Endothelial cell of umbilical vein (primary cell): ENCODE measurements around the gene MYH14. TPM values are rescaled to one million over a fixed set of nuclear protein-coding genes. Genes with fewer than 3 reads are reported as not detected.

ENCODE experiments used
- BruUV-seq: library from RNA; stranded (reverse); fragments of 400-500 nt; replicated peaks from 2 replicates; lab custom pipeline; 2021; lab: Mats Ljungman, UMichigan
- CTCF ChIA-PET: fragments of 300-600, 350-600 bp; sonication (Branson Sonifier 250); formaldehyde crosslinking; loops from one replicate; lab custom pipeline; 2021; ENCODE audit warnings: antibody characterized with exemption, inconsistent platforms; lab: Charles Lee
- POLR2A ChIA-PET: fragments of 300-600, 350-600 bp; sonication (Branson Sonifier 250); formaldehyde crosslinking; loops from one replicate; lab custom pipeline; 2021; ENCODE audit warnings: antibody characterized with exemption, inconsistent platforms; lab: Charles Lee
- DNase-seq: peaks from one replicate; pipeline ENCODE4 v3.0.0-alpha.2; 2011; ENCODE audit warnings: low read depth, low spot score
- FAIRE-seq: peaks from 2 replicates; lab custom pipeline; 2011; peaks lifted over from hg19 to GRCh38; lab: Jason Lieb, UNC
- H2AFZ ChIP-seq: 2 replicates; pipeline ENCODE4 v1.6.0; 2012; ENCODE audit warnings: low read depth, low read length, control low read depth, inconsistent platforms
- H3K27ac ChIP-seq: 2 replicates; pipeline ENCODE4 v1.5.1; 2011; ENCODE audit warnings: low read depth, mild to moderate bottlenecking, control low read depth, low read length, moderate library complexity; ENCODE audit not compliant: insufficient read depth
- H3K27me3 ChIP-seq, 2 experiments: 2 replicates each; pipeline versions ENCODE4 v1.6.0 to v1.6.1; 2011; ENCODE audit warnings: low read length in 2 of 2, mixed read lengths in 1 of 2; ENCODE audit not compliant: control insufficient read depth in 2 of 2, insufficient read depth in 2 of 2
- H3K36me3 ChIP-seq, 2 experiments: 2 replicates in 1 of 2; 3 replicates in 1 of 2; pipeline ENCODE4 v1.5.1; 2011; ENCODE audit warnings: low read length in 2 of 2, mild to moderate bottlenecking in 1 of 2, moderate library complexity in 1 of 2; ENCODE audit not compliant: control insufficient read depth in 2 of 2, insufficient read depth in 2 of 2; ENCODE audit errors: extremely low read depth in 1 of 2
- H3K4me1 ChIP-seq: 3 replicates; pipeline ENCODE4 v1.5.1; 2011; ENCODE audit warnings: mild to moderate bottlenecking, low read length; ENCODE audit not compliant: control insufficient read depth, insufficient read depth; ENCODE audit errors: extremely low read depth
- H3K4me2 ChIP-seq: 2 replicates; pipeline ENCODE4 v1.6.1; 2011; ENCODE audit warnings: low read length, control low read depth, mixed read lengths; ENCODE audit not compliant: insufficient read depth
- H3K4me3 ChIP-seq, 3 experiments: fragments of 200-600 bp in 1 of 3; sonication (generic), shearing (Covaris generic) in 1 of 3; replicated peaks in 1 of 3; 2 replicates each; pipeline ENCODE4 v1.5.1; 2011 to 2016; ENCODE audit warnings: control low read depth in 3 of 3, low read length in 3 of 3, mild to moderate bottlenecking in 2 of 3, inconsistent platforms in 1 of 3, low read depth in 1 of 3, moderate library complexity in 1 of 3; ENCODE audit not compliant: insufficient read depth in 1 of 3
- H3K79me2 ChIP-seq: 2 replicates; pipeline ENCODE4 v1.6.0; 2012; ENCODE audit warnings: low read length, inconsistent platforms; ENCODE audit not compliant: control insufficient read depth, insufficient read depth
- H3K9ac ChIP-seq: replicated peaks from 2 replicates; pipeline ENCODE3; 2011; ENCODE audit warnings: low read length, control low read depth; ENCODE audit not compliant: insufficient read depth; ENCODE audit errors: extremely low read depth
- H3K9me1 ChIP-seq: replicated peaks from 3 replicates; pipeline ENCODE4 v1.6.0; 2011; ENCODE audit warnings: mild to moderate bottlenecking, low read length; ENCODE audit not compliant: control insufficient read depth, insufficient read depth; ENCODE audit errors: extremely low read depth
- H3K9me3 ChIP-seq: replicated peaks from 2 replicates; pipeline ENCODE4 v1.5.1; 2012; ENCODE audit warnings: low read length, inconsistent platforms; ENCODE audit not compliant: control insufficient read depth, insufficient read depth
- H4K20me1 ChIP-seq: replicated peaks from 2 replicates; pipeline ENCODE3; 2011; ENCODE audit warnings: mild to moderate bottlenecking, low read length; ENCODE audit not compliant: control insufficient read depth, insufficient read depth; ENCODE audit errors: extremely low read depth
- CTCF ChIP-seq, 2 donors: IDR thresholded peaks; 1 replicate in 1 of 2; 2 replicates in 1 of 2; pipeline ENCODE4 v1.5.1; 2011; ENCODE audit warnings: low read length in 2 of 2, mild to moderate bottlenecking in 2 of 2, moderate library complexity in 2 of 2, control low read depth in 1 of 2, inconsistent platforms in 1 of 2, low read depth in 1 of 2; ENCODE audit not compliant: insufficient read depth in 1 of 2; ENCODE audit errors: extremely low read depth in 1 of 2
- FOS ChIP-seq: IDR thresholded peaks from 2 replicates; pipeline ENCODE4 v1.6.1; 2011; ENCODE audit warnings: mild to moderate bottlenecking, low read length, moderate library complexity, borderline replicate concordance; ENCODE audit not compliant: insufficient read depth
- GATA2 ChIP-seq: IDR thresholded peaks from 2 replicates; pipeline ENCODE4 v1.7.0; 2011; ENCODE audit warnings: low read depth, mild to moderate bottlenecking, moderate library complexity, mixed read lengths, low read length; ENCODE audit not compliant: insufficient read length, insufficient read depth
- JUN ChIP-seq: IDR thresholded peaks from 2 replicates; pipeline ENCODE4 v1.6.1; 2011; ENCODE audit warnings: borderline replicate concordance, low read depth; ENCODE audit not compliant: insufficient read length, insufficient read depth
- POLR2A ChIP-seq: IDR thresholded peaks from 2 replicates; pipeline ENCODE4 v1.6.1; 2012; ENCODE audit warnings: low read depth, mild to moderate bottlenecking, control low read depth, low read length
- POLR2AphosphoS5 ChIP-seq: IDR thresholded peaks from 2 replicates; pipeline ENCODE4 v1.6.1; 2012; ENCODE audit warnings: low read depth, mild to moderate bottlenecking, control low read depth, low read length, moderate library complexity; ENCODE audit not compliant: insufficient read depth
- dilution Hi-C: fragments of 300-500 bp; cut with MboI; formaldehyde crosslinking; loops from one replicate; pipeline ENCODE4 v1.15.0; 2019; ENCODE audit warnings: low sequenced_read_pairs; ENCODE audit not compliant: extremely low pct_ligation_motif_present
- intact Hi-C: fragments of 100-400 bp; cut with micrococcal nuclease; formaldehyde crosslinking; loops from one replicate; pipeline ENCODE4 v1.10.0; 2022
- polyA plus RNA-seq, 4 experiments: library from polyadenylated mRNA; depleted of rRNA in 3 of 4; stranded (reverse) in 3 of 4; unstranded in 1 of 4; fragments of >200 nt; gene quantifications; 2 replicates each; pipeline versions ENCODE4 v1.2.1 to v1.2.3, GENCODE V29; 2011 to 2012; ENCODE audit warnings: missing spikeins in 1 of 4
- total RNA-seq: library from RNA; stranded (reverse); gene quantifications from 2 replicates; pipeline ENCODE4 v1.2.3, GENCODE V29; 2021

Gene MYH14
- total and polyA plus RNA-seq, 2 donors (not counting 3 experiments of a cell fraction or from before 2014, with no cell fraction given): 0.13 TPM; not detected in 1

GRCh38 chr19:50300051-50300450, 96.6 kb downstream of the MYH14 start:
- no TSS peak for BruUV-seq
- no peaks in the 10 kb centered on the region for H3K9me1 ChIP-seq
- CTCF ChIA-PET: interaction anchor here (0.7 to 4.0 kb wide), 5 partner anchors 20 to 721 kb away, joined by 3 to 48 read pairs (median 4); partner anchors contain the start of gene KCNC3
- intact Hi-C loops (loop anchor here (1.0 kb wide), 1 partner anchor 49 kb away; no protein-coding TSS in a partner anchor), dilution Hi-C loops (no loop called here)
- no peaks in the 10 kb centered on the region for H3K36me3 ChIP-seq
- H3K79me2 ChIP-seq: no peaks in the 10 kb centered on the region
- peaks cover 16% of the 10 kb centered on the region for H3K4me1 ChIP-seq
- DNase-seq: no peak
- no peaks in the 10 kb centered on the region for H4K20me1 ChIP-seq
- H2AFZ ChIP-seq: peak overlapping the region; percentile 21
- H3K4me2 ChIP-seq: no peak overlapping the region
- TF ChIP-seq JUN (no peak), GATA2 (no peak), POLR2A (no peak)
- no peak for FAIRE-seq
- H3K27me3 ChIP-seq: peaks cover 0 to 3% of the 10 kb centered on the region in 2 experiments
- no peaks in the 10 kb centered on the region for H3K9me3 ChIP-seq
- H3K9ac ChIP-seq: no peak overlapping the region
- POLR2A ChIA-PET: no interaction called here
- no peak overlapping the region for H3K27ac ChIP-seq
- H3K4me3 ChIP-seq: no peak overlapping the region

- Histone ChIP-seq H3K9ac (peak overlapping the region; percentile 42), H4K20me1 (no peaks in the 10 kb centered on the region), H2AFZ (peak overlapping the region; percentile 13), H3K36me3 (no peaks in the 10 kb centered on the region), H3K9me3 (no peaks in the 10 kb centered on the region), H3K27ac (peak overlapping the region; percentile 66), H3K4me3 (no peak overlapping the region), H3K9me1 (no peaks in the 10 kb centered on the region), H3K4me2 (peak overlapping the region; percentile 58), H3K79me2 (no peaks in the 10 kb centered on the region), H3K4me1 (peaks cover 16% of the 10 kb centered on the region), H3K27me3 (peaks cover 0 to 3% of the 10 kb centered on the region in 2 experiments)
- BruUV-seq: no TSS peak
- POLR2A ChIA-PET: interaction anchor here (0.8 kb wide), 1 partner anchor 15 kb away, joined by 4 read pairs; no protein-coding TSS in a partner anchor
- TF ChIP-seq POLR2AphosphoS5 (peak; percentile 41), CTCF (IDR thresholded peaks at IDR 0.05; ENCODE audit: extremely low read depth in 1 of 2, insufficient read depth in 1 of 2, low read depth in 1 of 2, low read length in 2 of 2) (no peak), JUN (peak; percentile 93), FOS (peak; percentile 98)
- CTCF ChIA-PET: interaction anchor here (0.7 to 4.0 kb wide), 15 partner anchors 10 to 720 kb away, joined by 3 to 48 read pairs (median 3); partner anchors contain the start of genes KCNC3 and POLD1
- peak; percentile 91 for FAIRE-seq
- intact Hi-C loops: loop anchor here (1.0 kb wide), 3 partner anchors 24 to 48 kb away; partner anchors contain the start of gene KCNC3
- DNase-seq: peak; percentile 91
- dilution Hi-C loops: no loop called here
Observed at GRCh38 chr19:50300814-50301606, 97.6 kb downstream of the MYH14 start.
